HG03571 (cell line): ENCODE results near the gene CLP1.
"Not testable (repeated sequence)": the region's sequence is repeated elsewhere in the genome, so short reads cannot be mapped to it uniquely, and the experiment has no call there.

Experiments used
- ATAC-seq: cut with Tn5 transposase; IDR thresholded peaks from one replicate; pipeline ENCODE4 v1.9.1; 2021; ENCODE audit not compliant: unreplicated experiment

Gene CLP1

GRCh38 chr11:57640068-57640800 lies 17.3 kb upstream of the CLP1 start:
- ATAC-seq = no peak

GRCh38 chr11:57641011-57641807 lies 16.4 kb upstream of the CLP1 start:
- no peak for ATAC-seq

GRCh38 chr11:57643802-57644201 lies 13.8 kb upstream of the CLP1 start:
- ATAC-seq = no peak

- no peak for ATAC-seq
Measured at GRCh38 chr11:57644748-57645688, 12.5 kb upstream of the CLP1 start.

- ATAC-seq = no peak
Measured at GRCh38 chr11:57645689-57646085, 11.9 kb upstream of the CLP1 start.

- ATAC-seq = no peak
Measured at GRCh38 chr11:57646194-57646798, 11.3 kb upstream of the CLP1 start.

GRCh38 chr11:57646799-57647303 lies 10.7 kb upstream of the CLP1 start:
- ATAC-seq = no peak

GRCh38 chr11:57647372-57647771 lies 10.2 kb upstream of the CLP1 start:
- no peak for ATAC-seq

- ATAC-seq = no peak
Measured at GRCh38 chr11:57647960-57648800, 9.4 kb upstream of the CLP1 start.

GRCh38 chr11:57648801-57649735 lies 8.5 kb upstream of the CLP1 start:
- ATAC-seq = no peak

- no peak for ATAC-seq
Measured at GRCh38 chr11:57649826-57650738, 7.5 kb upstream of the CLP1 start, which contains the start of gene YPEL4. YPEL4 (minus strand) TSS chr11:57649912; CDS start chr11:57647107, 2,805 bp downstream.

GRCh38 chr11:57650739-57651090 lies 6.8 kb upstream of the CLP1 start:
- ATAC-seq = no peak

- ATAC-seq = no peak
Measured at GRCh38 chr11:57651408-57651807, 6.2 kb upstream of the CLP1 start.

GRCh38 chr11:57652230-57652629 lies 5.3 kb upstream of the CLP1 start:
- not testable (repeated sequence) for ATAC-seq

GRCh38 chr11:57652662-57653061 lies 4.9 kb upstream of the CLP1 start:
- ATAC-seq = no peak

GRCh38 chr11:57653163-57653562 lies 4.4 kb upstream of the CLP1 start:
- ATAC-seq = no peak

GRCh38 chr11:57656885-57657193 lies 723 bp upstream of the CLP1 start:
- ATAC-seq = no peak

- ATAC-seq = no peak
Measured at GRCh38 chr11:57658023-57658361, 430 bp downstream of the CLP1 start.
